SK-N-SH treated with all-trans-retinoic acid at 6 μM for 48 hours (cell line): ENCODE results near the gene CD52.
A peak's percentile ranks its signal among the peaks of the same experiment; 100 is the strongest.

Experiments
- ATAC-seq: fragments of 200-7000 bp; cut with Tn5 transposase; 3 replicates; pipeline ENCODE4 v1.9.1; 2020; ENCODE audit warnings: mild to moderate bottlenecking, moderate library complexity
- ARNTL ChIP-seq: fragments of 450-650 bp; formaldehyde crosslinking; IDR thresholded peaks from 2 replicates; pipeline ENCODE4 v1.5.0; 2020; ENCODE audit warnings: low read depth, mild to moderate bottlenecking, moderate library complexity, borderline replicate concordance
- BACH2 ChIP-seq: fragments of 250-450 bp; sonication (Bioruptor Pico); IDR thresholded peaks from 2 replicates; pipeline ENCODE4 v1.9.0; 2021; ENCODE audit warnings: mild to moderate bottlenecking, borderline replicate concordance
- CREB5 ChIP-seq: fragments of 250-450 bp; sonication (Bioruptor Pico); IDR thresholded peaks from 2 replicates; pipeline ENCODE4 v1.5.1; 2020; ENCODE audit warnings: low read depth, mild to moderate bottlenecking, moderate library complexity
- CSDC2 ChIP-seq: fragments of 250-450 bp; sonication (Bioruptor Pico); IDR thresholded peaks from 2 replicates; pipeline ENCODE4 v1.5.0; 2020; ENCODE audit warnings: mild to moderate bottlenecking, moderate library complexity
- CSRNP3 ChIP-seq: fragments of 250-450 bp; sonication (Bioruptor Pico); IDR thresholded peaks from 2 replicates; pipeline ENCODE4 v1.5.1; 2021; ENCODE audit warnings: mild to moderate bottlenecking, moderate library complexity
- ESRRG ChIP-seq: fragments of 250-450 bp; sonication (Bioruptor Pico); IDR thresholded peaks from 2 replicates; pipeline ENCODE4 v1.6.1; 2021; ENCODE audit warnings: mild to moderate bottlenecking
- GLIS3 ChIP-seq: fragments of 250-450 bp; sonication (Bioruptor Pico); IDR thresholded peaks from 2 replicates; pipeline ENCODE4 v1.5.0; 2020; ENCODE audit warnings: mild to moderate bottlenecking, moderate library complexity
- ISL1 ChIP-seq: fragments of 250-450 bp; sonication (Bioruptor Pico); IDR thresholded peaks from 2 replicates; pipeline ENCODE4 v2.1.2; 2022; ENCODE audit warnings: mild to moderate bottlenecking, moderate library complexity
- PATZ1 ChIP-seq: fragments of 250-450 bp; sonication (Bioruptor Pico); IDR thresholded peaks from 2 replicates; pipeline ENCODE4 v1.8.0; 2020; ENCODE audit warnings: mild to moderate bottlenecking, moderate library complexity, borderline replicate concordance
- POU6F1 ChIP-seq: fragments of 250-450 bp; sonication (Bioruptor Pico); IDR thresholded peaks from 2 replicates; pipeline ENCODE4 v1.8.0; 2021; ENCODE audit warnings: low read depth, mild to moderate bottlenecking, moderate library complexity, borderline replicate concordance
- PPARA ChIP-seq: fragments of 250-450 bp; sonication (Bioruptor Pico); IDR thresholded peaks from 2 replicates; pipeline ENCODE4 v1.5.0; 2020; ENCODE audit warnings: mild to moderate bottlenecking, borderline replicate concordance
- RARB ChIP-seq: fragments of 250-450 bp; sonication (Bioruptor Pico); IDR thresholded peaks from 2 replicates; pipeline ENCODE4 v1.8.0; 2021; ENCODE audit warnings: mild to moderate bottlenecking, moderate library complexity
- SNAI2 ChIP-seq: fragments of 250-450 bp; sonication (Bioruptor Pico); IDR thresholded peaks from 2 replicates; pipeline ENCODE4 v1.5.0; 2020; ENCODE audit warnings: mild to moderate bottlenecking, moderate library complexity
- TCF4 ChIP-seq: fragments of 250-450 bp; sonication (Bioruptor Pico); IDR thresholded peaks from 2 replicates; pipeline ENCODE4 v1.8.0; 2021; ENCODE audit warnings: mild to moderate bottlenecking, moderate library complexity, borderline replicate concordance
- TOX ChIP-seq: fragments of 250-450 bp; sonication (Bioruptor Pico); IDR thresholded peaks from 2 replicates; pipeline ENCODE4 v1.8.0; 2021; ENCODE audit warnings: mild to moderate bottlenecking, moderate library complexity, borderline replicate concordance
- ZC3H10 ChIP-seq: fragments of 250-450 bp; sonication (Bioruptor Pico); IDR thresholded peaks from 2 replicates; pipeline ENCODE4 v1.5.1; 2021; ENCODE audit warnings: mild to moderate bottlenecking, moderate library complexity
- ZFP3 ChIP-seq: fragments of 250-450 bp; sonication (Bioruptor Pico); IDR thresholded peaks from 2 replicates; pipeline ENCODE4 v1.5.0; 2020; ENCODE audit warnings: mild to moderate bottlenecking, moderate library complexity
- ZFP30 ChIP-seq: fragments of 450-650 bp; formaldehyde crosslinking; IDR thresholded peaks from 2 replicates; pipeline ENCODE4 v1.5.0; 2022; ENCODE audit warnings: mild to moderate bottlenecking, moderate library complexity
- ZNF565 ChIP-seq: fragments of 450-650 bp; formaldehyde crosslinking; conservative IDR thresholded peaks from 2 replicates; pipeline ENCODE4 v1.5.0; 2020; ENCODE audit warnings: low read depth, mild to moderate bottlenecking, moderate library complexity
- ZNF70 ChIP-seq: fragments of 450-650 bp; formaldehyde crosslinking; IDR thresholded peaks from 2 replicates; pipeline ENCODE4 v1.5.0; 2020; ENCODE audit warnings: mild to moderate bottlenecking, moderate library complexity
- ZNF8 ChIP-seq: fragments of 450-650 bp; formaldehyde crosslinking; IDR thresholded peaks from 2 replicates; pipeline ENCODE4 v1.5.0; 2020; ENCODE audit warnings: mild to moderate bottlenecking, moderate library complexity

The CD52 gene

GRCh38 chr1:26359981-26360806 lies 42.4 kb downstream of the CD52 start:
- TF ChIP-seq BACH2 (CRISPR knock-in tag), result no peak
- no peak for TF ChIP-seq ZNF565
- no peak for TF ChIP-seq RARB (CRISPR knock-in tag)
- no peak for TF ChIP-seq PPARA (CRISPR knock-in tag)
- TF ChIP-seq ISL1 (CRISPR knock-in tag), result no peak
- no peak for TF ChIP-seq ZNF70 (CRISPR knock-in tag)
- TF ChIP-seq ZC3H10, result no peak
- TF ChIP-seq PATZ1 (CRISPR knock-in tag), result no peak
- TF ChIP-seq ARNTL (CRISPR knock-in tag), result no peak
- no peak for TF ChIP-seq TCF4
- no peak for TF ChIP-seq SNAI2 (CRISPR knock-in tag)
- TF ChIP-seq ESRRG (CRISPR knock-in tag), result no peak
- TF ChIP-seq CSRNP3, result no peak
- TF ChIP-seq ZNF8 (CRISPR knock-in tag), result no peak
- TF ChIP-seq TOX, result no peak
- TF ChIP-seq GLIS3 (CRISPR knock-in tag), result no peak
- no peak for TF ChIP-seq POU6F1
- no peak for TF ChIP-seq CREB5 (CRISPR knock-in tag)
- no peak for TF ChIP-seq CSDC2
- ATAC-seq, result peak; percentile 10; the same call in 2 of the 3 replicates

GRCh38 chr1:26360807-26361604 lies 43.2 kb downstream of the CD52 start:
- ATAC-seq, result no peak
- TF ChIP-seq CSRNP3 (no peak), TCF4 (no peak), ZFP3 (CRISPR knock-in tag) (no peak)

- TF ChIP-seq BACH2 (CRISPR knock-in tag) (no peak), ZFP30 (no peak), SNAI2 (CRISPR knock-in tag) (no peak), ZNF8 (CRISPR knock-in tag) (no peak), PPARA (CRISPR knock-in tag) (no peak), TCF4 (no peak), CSDC2 (no peak), RARB (CRISPR knock-in tag) (no peak), PATZ1 (CRISPR knock-in tag) (no peak)
- no peak for ATAC-seq
Measured at GRCh38 chr1:26361605-26362122, 43.9 kb downstream of the CD52 start.
